AG04450 (cell line): ENCODE data around the gene ZNF263. TPM values are rescaled to one million over a fixed set of nuclear protein-coding genes. Genes with fewer than 3 reads are reported as not detected.

Experiments used
- CTCF ChIA-PET: fragments of 300-600, 350-600 bp; formaldehyde crosslinking; extraction: SDS; loops from one replicate; lab custom pipeline; 2022; ENCODE audit warnings: antibody characterized with exemption, inconsistent platforms; lab: Charles Lee
- POLR2A ChIA-PET: fragments of 350-600 bp; formaldehyde crosslinking; extraction: SDS; loops from one replicate; lab custom pipeline; 2021; ENCODE audit warnings: antibody characterized with exemption, inconsistent platforms; lab: Yijun Ruan, JAX
- DNase-seq: peaks from one replicate; pipeline ENCODE4 v3.0.0-alpha.2; 2011; ENCODE audit warnings: low read depth, low spot score
- H3K27ac ChIP-seq: one replicate; pipeline ENCODE4 v1.5.1; 2012; ENCODE audit warnings: low read depth, low read length, control low read depth
- H3K27me3 ChIP-seq: one replicate; pipeline ENCODE4 v1.6.0; 2012; ENCODE audit warnings: low read length; ENCODE audit not compliant: control insufficient read depth, insufficient read depth
- H3K4me3 ChIP-seq: 2 replicates; pipeline ENCODE4 v1.5.1; 2011; ENCODE audit warnings: mild to moderate bottlenecking, low read depth, low read length, control low read depth
- H3K9me3 ChIP-seq: 2 replicates; pipeline ENCODE4 v1.5.1; 2012; ENCODE audit warnings: low read length; ENCODE audit not compliant: control insufficient read depth, insufficient read depth
- polyA plus RNA-seq: library from polyadenylated mRNA; depleted of rRNA; stranded (reverse); fragments of >200 nt; gene quantifications from 2 replicates; pipeline ENCODE4 v1.2.3, GENCODE V29; 2011; rRNA removed
- TF ChIP-seq, protein P1 (sequence below): IDR thresholded peaks from 2 replicates; pipeline ENCODE4 v1.5.1; 2011; ENCODE audit warnings: low read depth, low read length, control low read depth, inconsistent platforms

Gene ZNF263
- polyA plus RNA-seq, 1 experiment = 13.2 TPM

GRCh38 chr16:3328643-3329042 is 45.4 kb downstream of the ZNF263 start:
- POLR2A ChIA-PET = no interaction called here
- no peak for DNase-seq
- Histone ChIP-seq H3K9me3 (peaks cover 3% of the 10 kb centered on the region; the same call in 1 of the 2 replicates), H3K4me3 (no peak overlapping the region), H3K27ac (no peak overlapping the region), H3K27me3 (no peaks in the 10 kb centered on the region)
- TF ChIP-seq, protein P1, sequence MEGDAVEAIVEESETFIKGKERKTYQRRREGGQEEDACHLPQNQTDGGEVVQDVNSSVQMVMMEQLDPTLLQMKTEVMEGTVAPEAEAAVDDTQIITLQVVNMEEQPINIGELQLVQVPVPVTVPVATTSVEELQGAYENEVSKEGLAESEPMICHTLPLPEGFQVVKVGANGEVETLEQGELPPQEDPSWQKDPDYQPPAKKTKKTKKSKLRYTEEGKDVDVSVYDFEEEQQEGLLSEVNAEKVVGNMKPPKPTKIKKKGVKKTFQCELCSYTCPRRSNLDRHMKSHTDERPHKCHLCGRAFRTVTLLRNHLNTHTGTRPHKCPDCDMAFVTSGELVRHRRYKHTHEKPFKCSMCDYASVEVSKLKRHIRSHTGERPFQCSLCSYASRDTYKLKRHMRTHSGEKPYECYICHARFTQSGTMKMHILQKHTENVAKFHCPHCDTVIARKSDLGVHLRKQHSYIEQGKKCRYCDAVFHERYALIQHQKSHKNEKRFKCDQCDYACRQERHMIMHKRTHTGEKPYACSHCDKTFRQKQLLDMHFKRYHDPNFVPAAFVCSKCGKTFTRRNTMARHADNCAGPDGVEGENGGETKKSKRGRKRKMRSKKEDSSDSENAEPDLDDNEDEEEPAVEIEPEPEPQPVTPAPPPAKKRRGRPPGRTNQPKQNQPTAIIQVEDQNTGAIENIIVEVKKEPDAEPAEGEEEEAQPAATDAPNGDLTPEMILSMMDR = no peak
- CTCF ChIA-PET = no interaction called here

Other genes with a start within 250 kb of the ZNF263 start
- not detected in 2 replicates for gene BICDL2, start 246.5 kb upstream of the ZNF263 start, polyA plus RNA-seq
- gene MMP25, start 236.9 kb upstream of the ZNF263 start, polyA plus RNA-seq = not detected in 2 replicates
- gene IL32, start 217.9 kb upstream of the ZNF263 start, polyA plus RNA-seq = 30.3 and 37.9 TPM in 2 replicates
- gene ZSCAN10, start 184.2 kb upstream of the ZNF263 start, polyA plus RNA-seq = not detected in 2 replicates
- gene ZNF205, start 170.9 kb upstream of the ZNF263 start, polyA plus RNA-seq = 3.6 and 5.5 TPM in 2 replicates
- 0.47 and 1.2 TPM in 2 replicates for gene ZNF213, start 148.5 kb upstream of the ZNF263 start, polyA plus RNA-seq
- 0.20 and 0.29 TPM in 2 replicates for gene OR1F1, start 95.3 kb upstream of the ZNF263 start, polyA plus RNA-seq
- 4.7 and 6.1 TPM in 2 replicates for gene ZNF200, start 48.3 kb upstream of the ZNF263 start, polyA plus RNA-seq
- not detected in 2 replicates for gene MEFV, start 26.9 kb upstream of the ZNF263 start, polyA plus RNA-seq
- 4.4 and 5.3 TPM in 2 replicates for gene TIGD7, start 21.9 kb downstream of the ZNF263 start, polyA plus RNA-seq
- gene ZNF75A, start 22.0 kb downstream of the ZNF263 start, polyA plus RNA-seq = 15.9 and 20.3 TPM in 2 replicates
- gene OR2C1, start 72.4 kb downstream of the ZNF263 start, polyA plus RNA-seq = 0.07 and 0.09 TPM in 2 replicates
- gene ZSCAN32, start 117.5 kb downstream of the ZNF263 start, polyA plus RNA-seq = 18.5 and 18.6 TPM in 2 replicates
- 10.7 and 10.9 TPM in 2 replicates for gene ZNF174, start 117.7 kb downstream of the ZNF263 start, polyA plus RNA-seq
- 1.6 and 1.8 TPM in 2 replicates for gene ZNF597, start 160.0 kb downstream of the ZNF263 start, polyA plus RNA-seq
- gene NAA60, start 160.2 kb downstream of the ZNF263 start, polyA plus RNA-seq = 23.1 and 28.8 TPM in 2 replicates
- gene C16orf90, start 212.0 kb downstream of the ZNF263 start, polyA plus RNA-seq = not detected in 2 replicates
- gene CLUAP1, start 217.5 kb downstream of the ZNF263 start, polyA plus RNA-seq = 28.9 and 38.6 TPM in 2 replicates